Fibroblast of skin of back (primary cell): ENCODE measurements around the gene RPL28.

ENCODE experiments used
- DNase-seq: peaks from one replicate; pipeline ENCODE4 v3.0.0-alpha.2; 2013

Gene RPL28

GRCh38 chr19:55373993-55374757 is 11.6 kb upstream of the RPL28 start:
- peak; percentile 50 for DNase-seq

GRCh38 chr19:55376241-55376933 is 9.3 kb upstream of the RPL28 start, which contains the start of gene TMEM190:
Gene TMEM190 (plus strand): TSS chr19:55376826. CDS start chr19:55376854, 28 bp downstream.
- no peak for DNase-seq

DNA sequence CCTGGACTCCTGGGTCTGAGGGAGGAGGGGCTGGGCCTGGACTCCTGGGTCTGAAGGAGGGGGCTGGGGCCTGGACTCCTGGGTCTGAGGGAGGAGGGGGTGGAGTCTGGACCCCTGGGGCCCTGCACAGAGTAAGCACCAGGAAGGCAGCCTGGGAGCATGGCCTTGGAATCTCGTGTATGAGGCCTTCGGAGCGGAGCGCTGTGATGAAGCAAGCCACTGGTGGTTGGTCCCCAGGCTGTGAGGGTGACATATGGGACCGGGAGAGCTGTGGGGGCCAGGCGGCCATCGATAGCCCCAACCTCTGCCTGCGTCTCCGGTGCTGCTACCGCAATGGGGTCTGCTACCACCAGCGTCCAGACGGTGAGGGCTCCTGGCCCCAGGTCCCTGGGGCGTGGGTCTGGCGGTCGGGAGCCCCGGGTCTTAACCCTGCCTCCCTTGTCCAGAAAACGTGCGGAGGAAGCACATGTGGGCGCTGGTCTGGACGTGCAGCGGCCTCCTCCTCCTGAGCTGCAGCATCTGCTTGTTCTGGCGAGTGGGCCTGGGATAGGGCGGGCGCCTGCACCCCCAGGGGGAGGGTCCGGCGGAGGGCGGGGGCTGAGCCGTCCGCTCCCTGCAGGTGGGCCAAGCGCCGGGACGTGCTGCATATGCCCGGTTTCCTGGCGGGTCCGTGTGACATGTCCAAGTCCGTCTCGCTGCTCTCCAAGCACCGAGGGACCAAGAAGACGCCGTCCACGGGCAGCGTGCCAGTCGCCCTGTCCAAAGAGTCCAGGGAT is 8.2 kb upstream of the RPL28 start:
- no peak for DNase-seq

DNA sequence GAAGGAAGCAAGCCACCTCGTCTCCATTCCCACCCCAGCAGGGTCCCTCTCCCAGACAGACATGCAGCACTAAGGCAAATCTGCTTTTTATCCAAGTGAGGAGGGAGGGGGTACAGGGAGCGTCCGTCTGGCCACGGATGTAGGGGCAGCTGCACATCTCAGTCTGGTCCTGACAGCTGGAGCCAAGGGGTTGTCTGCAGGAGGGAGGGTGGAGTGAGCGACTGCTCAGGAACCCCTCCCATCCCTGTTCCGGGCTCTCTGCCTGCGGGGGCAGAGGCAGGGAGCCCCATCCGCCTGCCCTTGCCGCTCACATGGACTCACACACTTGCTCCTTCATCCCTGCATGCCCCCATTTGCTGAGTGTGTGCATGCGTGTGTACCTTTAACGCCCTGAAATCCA is 6.6 kb upstream of the RPL28 start:
- DNase-seq, result no peak

DNA sequence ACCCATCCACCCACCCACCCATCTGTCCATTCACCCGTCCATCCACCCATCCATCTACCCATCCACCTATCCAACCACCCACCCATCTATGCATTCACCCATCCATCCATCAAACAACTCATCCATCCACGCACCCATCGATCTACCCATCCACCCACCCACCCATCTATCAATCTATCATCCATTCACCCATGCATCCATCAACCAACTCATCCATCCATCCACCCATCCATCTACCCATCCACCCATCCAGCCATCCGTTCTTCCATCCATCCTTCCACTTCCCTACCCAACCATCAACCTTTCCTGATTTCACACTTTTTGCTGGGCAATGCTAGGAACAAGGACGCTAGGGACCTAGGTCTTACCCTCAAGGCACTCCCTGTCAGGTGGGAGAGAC is 3.7 kb upstream of the RPL28 start:
- DNase-seq, result no peak

DNA sequence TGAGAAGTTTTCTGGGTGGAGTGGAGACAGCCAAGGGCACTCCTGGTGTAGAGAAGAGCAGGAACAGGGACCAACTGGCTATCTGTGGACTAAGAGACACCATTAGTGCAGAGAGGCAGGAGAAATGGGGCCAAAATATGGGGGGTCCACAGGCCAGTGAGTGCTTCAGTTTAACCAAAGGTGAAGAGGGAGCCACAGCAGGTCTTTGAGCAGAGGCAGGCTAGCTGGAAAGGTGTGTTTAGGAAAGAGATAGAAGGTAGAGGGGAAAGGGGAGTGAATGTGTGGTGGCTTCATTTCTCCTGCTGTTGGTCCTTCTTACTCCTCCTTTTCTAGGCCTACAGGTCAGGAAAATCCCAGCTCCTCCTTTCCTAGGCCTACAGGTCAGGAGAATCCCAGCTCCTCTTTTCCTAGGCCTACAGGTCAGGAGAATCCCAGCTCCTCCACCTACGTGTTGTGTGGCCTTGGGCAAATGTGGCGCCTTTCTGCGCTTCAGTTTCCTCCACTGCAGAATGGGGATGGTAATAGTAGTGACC is 3.1 kb upstream of the RPL28 start:
- no peak for DNase-seq

GRCh38 chr19:55383279-55384130 is 2.2 kb upstream of the RPL28 start:
- DNase-seq, result peak; percentile 71

GRCh38 chr19:55384131-55384919 is 1.4 kb upstream of the RPL28 start, which contains the start of gene TMEM238:
Gene TMEM238 (minus strand): TSS chr19:55384292. CDS start chr19:55384259, 33 bp downstream.
- DNase-seq, result no peak

DNA sequence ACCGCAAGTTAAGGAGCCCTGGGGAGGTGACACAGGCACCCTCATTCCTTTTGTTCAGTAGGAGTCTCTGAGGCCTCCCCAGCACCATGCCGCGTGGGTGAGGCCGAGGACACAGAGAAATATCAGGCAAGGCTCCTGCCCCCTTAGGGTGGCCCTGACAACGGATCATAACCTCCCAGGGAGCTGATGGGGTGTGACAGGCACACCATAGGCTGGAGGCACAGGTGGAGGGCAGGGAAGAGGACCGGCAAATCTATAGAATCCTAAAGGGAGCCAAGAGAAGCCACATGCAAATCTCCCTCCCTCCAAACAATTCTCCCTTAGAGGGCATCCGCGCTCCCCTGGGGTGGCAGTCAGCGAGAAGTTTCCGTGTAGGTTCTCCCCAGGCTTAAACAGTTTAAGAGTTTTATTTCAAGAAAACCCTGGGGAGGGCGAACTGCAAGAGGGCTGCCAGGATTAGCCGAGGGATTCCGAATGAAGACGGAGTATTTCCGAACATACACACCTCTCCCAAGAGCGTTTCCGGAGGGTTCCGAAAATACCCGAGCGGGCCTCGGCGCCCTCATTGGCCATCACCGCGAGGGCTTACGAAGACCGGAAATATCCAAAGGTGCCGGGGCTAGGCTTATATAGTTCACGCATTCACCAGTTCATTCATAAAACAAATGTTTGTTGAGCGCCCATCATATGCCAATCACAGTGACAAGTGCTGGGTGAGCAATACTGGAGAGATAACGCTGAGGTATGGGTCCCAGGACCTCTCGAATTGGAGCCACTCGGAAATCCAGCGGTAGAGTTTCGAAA is 610 bp upstream of the RPL28 start:
- DNase-seq, result peak; percentile 95

DNA sequence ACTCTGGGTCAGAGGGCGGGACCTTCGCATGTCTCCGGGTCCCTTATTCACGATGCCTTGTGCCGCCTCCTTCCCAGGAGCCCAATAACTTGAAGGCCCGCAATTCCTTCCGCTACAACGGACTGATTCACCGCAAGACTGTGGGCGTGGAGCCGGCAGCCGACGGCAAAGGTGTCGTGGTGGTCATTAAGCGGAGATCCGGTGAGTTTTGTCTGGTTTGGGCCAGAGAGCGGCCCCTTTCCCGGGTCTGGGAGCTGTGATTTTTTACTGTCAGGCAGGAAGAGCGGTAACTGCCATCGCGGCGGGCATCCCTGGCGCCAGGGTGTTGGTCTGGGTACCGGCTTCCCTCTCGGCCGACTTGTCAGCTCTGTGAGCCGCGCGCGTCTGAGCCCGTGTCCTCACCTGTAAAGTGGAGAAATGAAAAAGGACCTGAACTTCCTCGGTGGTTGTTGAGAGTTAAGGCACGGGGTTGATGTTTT is 800 bp downstream of the RPL28 start:
- DNase-seq, result no peak

DNA sequence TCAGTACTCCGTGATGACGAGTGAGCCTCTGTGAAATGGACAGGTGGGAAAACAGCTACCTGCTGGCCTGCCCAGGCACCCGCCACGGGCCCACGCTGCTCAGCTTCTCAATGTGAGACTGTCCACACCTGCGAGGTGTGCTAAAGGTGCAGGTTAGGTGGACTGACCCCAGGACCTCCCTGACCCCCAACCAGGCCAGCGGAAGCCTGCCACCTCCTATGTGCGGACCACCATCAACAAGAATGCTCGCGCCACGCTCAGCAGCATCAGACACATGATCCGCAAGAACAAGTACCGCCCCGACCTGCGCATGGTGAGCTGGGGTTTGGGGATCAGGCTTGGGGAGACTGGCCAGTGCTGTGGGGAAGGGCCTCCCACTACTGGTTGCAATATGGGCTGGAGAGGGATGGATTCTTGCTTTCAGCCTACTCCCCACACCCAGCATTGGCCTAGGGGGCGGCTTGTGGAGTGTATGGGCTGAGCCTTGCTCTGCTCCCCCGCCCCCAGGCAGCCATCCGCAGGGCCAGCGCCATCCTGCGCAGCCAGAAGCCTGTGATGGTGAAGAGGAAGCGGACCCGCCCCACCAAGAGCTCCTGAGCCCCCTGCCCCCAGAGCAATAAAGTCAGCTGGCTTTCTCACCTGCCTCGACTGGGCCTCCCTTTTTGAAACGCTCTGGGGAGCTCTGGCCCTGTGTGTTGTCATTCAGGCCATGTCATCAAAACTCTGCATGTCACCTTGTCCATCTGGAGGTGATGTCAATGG is 2.2 kb downstream of the RPL28 start:
- DNase-seq, result no peak

- DNase-seq, result no peak
Observed at GRCh38 chr19:55389386-55390317, 3.9 kb downstream of the RPL28 start.

GRCh38 chr19:55390461-55390880 is 4.7 kb downstream of the RPL28 start:
- no peak for DNase-seq

DNA sequence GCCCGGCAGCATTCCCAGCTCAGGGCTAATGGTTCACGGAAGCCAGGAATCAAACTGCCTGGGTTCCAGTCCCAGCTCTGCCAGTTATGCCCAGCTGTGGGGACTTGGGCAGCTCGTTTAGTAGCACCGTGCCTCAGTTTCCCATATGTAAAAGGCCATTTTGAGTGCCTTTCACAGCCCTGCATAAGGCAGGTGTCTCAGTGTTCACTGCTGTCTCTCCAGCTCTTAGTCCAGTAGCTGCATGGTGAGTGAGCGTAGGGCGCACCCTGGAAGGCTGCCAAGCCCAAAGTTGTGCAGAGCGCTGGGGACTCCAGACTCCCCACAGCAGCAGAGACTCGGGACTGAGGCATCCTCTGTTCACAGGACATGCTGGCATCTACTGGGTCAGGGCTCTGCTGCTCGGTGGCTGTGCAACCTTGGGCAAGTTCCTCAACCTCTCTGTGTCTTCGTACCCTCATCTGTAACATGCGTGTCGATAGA is 5.5 kb downstream of the RPL28 start:
- DNase-seq, result no peak

DNA sequence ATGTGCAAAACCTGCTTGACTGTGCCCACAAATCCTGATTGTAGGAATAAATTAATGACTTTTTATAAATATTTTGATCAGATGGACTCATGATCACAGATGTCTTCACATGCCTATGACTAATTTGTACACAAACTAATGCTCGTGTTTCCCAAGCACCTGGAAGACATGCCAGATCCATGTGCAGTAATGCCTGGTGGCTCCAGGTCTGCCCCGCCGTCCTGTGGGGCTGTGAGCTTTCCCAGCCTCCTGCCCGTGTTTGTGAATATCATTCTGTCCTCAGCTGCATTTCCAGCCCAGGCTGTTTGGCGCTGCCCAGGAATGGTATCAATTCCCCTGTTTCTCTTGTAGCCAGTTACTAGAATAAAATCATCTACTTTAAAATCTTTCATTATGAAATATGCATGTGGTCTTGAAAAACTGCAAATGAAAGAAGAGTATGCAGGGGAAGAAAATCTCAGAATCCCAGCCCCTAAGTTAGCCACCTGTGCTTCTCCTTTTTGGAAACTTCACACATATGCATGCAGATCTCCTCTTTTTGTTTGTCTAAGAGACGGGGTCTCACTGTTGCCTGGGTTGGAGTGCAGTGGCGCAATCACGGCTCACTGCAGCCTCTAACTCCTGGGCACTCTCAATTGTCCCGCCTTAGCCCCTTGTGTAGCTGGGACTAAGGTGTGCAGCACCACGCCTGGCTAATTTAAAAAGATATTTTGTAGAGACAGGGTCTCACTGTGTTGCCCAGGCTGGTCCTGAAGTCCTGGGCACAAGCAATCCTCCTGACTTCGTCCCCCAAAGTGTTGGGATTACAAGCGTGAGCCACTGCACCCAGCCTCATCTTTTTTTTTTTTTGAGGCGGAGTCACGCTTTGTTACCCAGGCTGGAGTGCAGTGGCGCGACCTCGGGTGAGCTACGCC is 6.2 kb downstream of the RPL28 start:
- no peak for DNase-seq
